DND-41 (cell line): ENCODE data around the gene CLCN2.

Source experiments
- ATAC-seq: fragments of 200-7000 bp; cut with Tn5 transposase; 3 replicates; pipeline ENCODE4 v1.9.1; 2021; ENCODE audit warnings: low read depth; ENCODE audit not compliant: insufficient read depth
- DNase-seq: peaks from one replicate; pipeline ENCODE4 v3.0.0-alpha.2; 2020
- H2AFZ ChIP-seq: 2 replicates; pipeline ENCODE4 v1.6.0; 2012; ENCODE audit warnings: low read depth, low read length
- H3K27ac ChIP-seq: 2 replicates; pipeline ENCODE4 v1.5.1; 2012; ENCODE audit warnings: low read length, inconsistent platforms
- H3K27me3 ChIP-seq: fragments of 200-600 bp; sonication (generic); 2 replicates; pipeline ENCODE4 v1.6.0; 2012; ENCODE audit warnings: low read length, mild to moderate bottlenecking, inconsistent platforms; ENCODE audit not compliant: insufficient read depth, poor library complexity
- H3K36me3 ChIP-seq: 2 replicates; pipeline ENCODE4 v1.5.1; 2012; ENCODE audit warnings: low read length, inconsistent platforms; ENCODE audit not compliant: insufficient read depth
- H3K4me1 ChIP-seq: 2 replicates; pipeline ENCODE4 v1.5.1; 2012; ENCODE audit warnings: mild to moderate bottlenecking, low read length; ENCODE audit not compliant: insufficient read depth
- H3K4me2 ChIP-seq: 2 replicates; pipeline ENCODE4 v1.6.0; 2012; ENCODE audit warnings: mild to moderate bottlenecking, moderate library complexity, low read length, inconsistent platforms; ENCODE audit not compliant: insufficient read depth
- H3K4me3 ChIP-seq, 2 experiments: fragments of 200-600 bp in 1 of 2; shearing (Covaris generic) in 1 of 2; 2 replicates each; pipeline ENCODE4 v1.5.1; 2012 to 2016; ENCODE audit warnings: inconsistent platforms in 2 of 2, low read length in 2 of 2, mild to moderate bottlenecking in 2 of 2, low read depth in 1 of 2, moderate library complexity in 1 of 2
- H3K79me2 ChIP-seq: 2 replicates; pipeline ENCODE4 v1.6.0; 2012; ENCODE audit warnings: low read length, inconsistent platforms; ENCODE audit not compliant: insufficient read depth
- H3K9ac ChIP-seq: 2 replicates; pipeline ENCODE4 v1.6.0; 2012; ENCODE audit warnings: low read depth, mild to moderate bottlenecking, inconsistent platforms, low read length, moderate library complexity
- H3K9me3 ChIP-seq: 2 replicates; pipeline ENCODE4 v1.5.1; 2012; ENCODE audit warnings: low read length, moderate library complexity, mild to moderate bottlenecking, inconsistent platforms; ENCODE audit not compliant: insufficient read depth, severe bottlenecking
- H4K20me1 ChIP-seq: 2 replicates; pipeline ENCODE4 v1.6.0; 2012; ENCODE audit warnings: low read length; ENCODE audit not compliant: insufficient read depth
- CTCF ChIP-seq: IDR thresholded peaks from 2 replicates; pipeline ENCODE4 v1.5.1; 2012; ENCODE audit warnings: borderline replicate concordance, low read length, moderate library complexity, mild to moderate bottlenecking; ENCODE audit not compliant: poor library complexity, severe bottlenecking; ENCODE audit errors: extremely low read depth
- EZH2 ChIP-seq: IDR thresholded peaks from 3 replicates; pipeline ENCODE4 v1.6.1; 2012; ENCODE audit warnings: borderline replicate concordance, low read depth, mild to moderate bottlenecking, moderate library complexity, low read length, inconsistent platforms; ENCODE audit not compliant: severe bottlenecking

The CLCN2 gene

DNA sequence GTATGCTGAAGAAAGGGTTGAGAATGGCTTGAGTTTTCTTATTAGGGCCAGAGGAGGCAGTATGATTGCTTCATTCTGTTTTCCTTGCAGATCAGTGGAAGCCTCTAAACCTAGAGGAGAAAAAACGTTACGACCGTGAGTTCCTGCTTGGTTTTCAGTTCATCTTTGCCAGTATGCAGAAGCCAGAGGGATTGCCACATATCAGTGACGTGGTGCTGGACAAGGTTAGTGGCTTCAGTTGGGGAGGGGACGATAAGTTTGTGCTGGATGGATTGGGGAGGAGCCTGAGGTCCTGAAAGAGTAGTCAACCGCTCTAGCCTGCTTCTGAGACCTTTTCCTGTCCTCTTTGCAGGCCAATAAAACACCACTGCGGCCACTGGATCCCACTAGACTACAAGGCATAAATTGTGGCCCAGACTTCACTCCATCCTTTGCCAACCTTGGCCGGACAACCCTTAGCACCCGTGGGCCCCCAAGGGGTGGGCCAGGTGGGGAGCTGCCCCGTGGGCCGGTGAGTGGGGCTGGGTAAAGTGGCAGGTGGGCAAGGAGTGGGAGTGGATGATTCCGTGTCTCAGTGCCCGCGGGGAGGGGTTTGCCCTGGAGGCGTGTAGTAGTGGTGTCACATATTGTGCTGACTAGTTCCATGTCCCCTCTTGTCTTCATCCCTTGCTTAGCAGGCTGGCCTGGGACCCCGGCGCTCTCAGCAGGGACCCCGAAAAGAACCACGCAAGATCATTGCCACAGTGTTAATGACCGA, 38.5 kb downstream of the CLCN2 start:
- Histone ChIP-seq H3K36me3 (peaks cover 97% of the 10 kb centered on the region), H2AFZ (no peak overlapping the region), H3K9me3 (no peaks in the 10 kb centered on the region), H3K27ac (no peak overlapping the region), H3K9ac (no peak overlapping the region), H4K20me1 (peaks cover 90% of the 10 kb centered on the region), H3K4me3 (no peak overlapping the region), H3K4me1 (peaks cover 12% of the 10 kb centered on the region; the same call in 1 of the 2 replicates), H3K27me3 (no peaks in the 10 kb centered on the region), H3K79me2 (peaks cover 68% of the 10 kb centered on the region), H3K4me2 (no peak overlapping the region)
- no peak for TF ChIP-seq EZH2
- no peak for TF ChIP-seq CTCF
- ATAC-seq (no peak), DNase-seq (no peak)

- no peaks in the 10 kb centered on the region for H3K9me3 ChIP-seq
- H3K36me3 ChIP-seq = peaks cover 97% of the 10 kb centered on the region
- H3K9ac ChIP-seq = no peak overlapping the region
- H3K4me2 ChIP-seq = no peak overlapping the region
- H3K4me3 ChIP-seq = no peak overlapping the region
- no peak for ATAC-seq
- H4K20me1 ChIP-seq = peaks cover 90% of the 10 kb centered on the region
- no peaks in the 10 kb centered on the region for H3K27me3 ChIP-seq
- TF ChIP-seq EZH2 (no peak), CTCF (no peak)
- no peak for DNase-seq
- no peak overlapping the region for H3K27ac ChIP-seq
- H3K79me2 ChIP-seq = peaks cover 76% of the 10 kb centered on the region
- no peak overlapping the region for H2AFZ ChIP-seq
- H3K4me1 ChIP-seq = peaks cover 24% of the 10 kb centered on the region
Measured at GRCh38 chr3:184321666-184322065, 39.7 kb downstream of the CLCN2 start.

DNA sequence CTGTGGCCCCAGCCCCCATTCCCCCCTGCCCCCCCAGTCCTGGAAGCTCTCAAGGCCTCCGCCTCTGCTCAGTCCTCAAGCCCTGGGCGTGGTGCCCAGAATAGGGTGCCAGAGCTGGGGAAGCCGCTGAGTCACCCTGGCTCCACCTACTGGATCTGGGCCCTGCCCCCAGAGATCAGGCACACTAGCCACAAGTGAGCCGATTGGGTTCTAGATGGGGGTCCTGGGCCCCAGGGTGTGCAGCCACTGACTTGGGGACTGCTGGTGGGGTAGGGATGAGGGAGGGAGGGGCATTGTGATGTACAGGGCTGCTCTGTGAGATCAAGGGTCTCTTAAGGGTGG, 41.3 kb downstream of the CLCN2 start:
- H3K27ac ChIP-seq = no peak overlapping the region

More for the DNA sequence above, 41.3 kb downstream of the CLCN2 start:
- Histone ChIP-seq H3K4me2 (no peak overlapping the region), H3K36me3 (peaks cover 96% of the 10 kb centered on the region), H4K20me1 (peaks cover 92% of the 10 kb centered on the region), H3K9ac (no peak overlapping the region), H3K9me3 (no peaks in the 10 kb centered on the region), H2AFZ (no peak overlapping the region), H3K4me1 (peaks cover 40% of the 10 kb centered on the region), H3K27me3 (no peaks in the 10 kb centered on the region), H3K79me2 (peaks cover 86% of the 10 kb centered on the region), H3K4me3 (no peak overlapping the region)
- DNase-seq = peak; percentile 41
- ATAC-seq = peak; percentile 42; the same call in 2 of the 3 replicates
- TF ChIP-seq EZH2 = no peak
- no peak for TF ChIP-seq CTCF
